Skeletal muscle satellite cell (primary cell): Measurements from ENCODE around the gene COL9A3.

Experiments used
- H3K27me3 ChIP-seq: 2 replicates; pipeline ENCODE4 v1.7.0; 2013; ENCODE audit warnings: low read length; ENCODE audit not compliant: control insufficient read depth, insufficient read depth
- H3K36me3 ChIP-seq: 2 replicates; pipeline ENCODE4 v1.7.0; 2013; ENCODE audit warnings: mild to moderate bottlenecking, control low read depth, low read length; ENCODE audit not compliant: insufficient read depth
- H3K4me1 ChIP-seq: 2 replicates; pipeline ENCODE4 v1.7.0; 2013; ENCODE audit warnings: low read length; ENCODE audit not compliant: control insufficient read depth, insufficient read depth
- H3K4me2 ChIP-seq: 2 replicates; pipeline ENCODE4 v1.7.0; 2013; ENCODE audit warnings: mild to moderate bottlenecking, low read length
- H3K4me3 ChIP-seq: 2 replicates; pipeline ENCODE4 v1.7.0; 2013; ENCODE audit warnings: low read length
- H3K9ac ChIP-seq: 2 replicates; pipeline ENCODE4 v1.7.0; 2013; ENCODE audit warnings: mild to moderate bottlenecking, low read depth, low read length, moderate library complexity
- H3K9me3 ChIP-seq: replicated peaks from 2 replicates; pipeline ENCODE4 v1.7.0; 2013; ENCODE audit warnings: mild to moderate bottlenecking, control low read depth, low read length

Gene COL9A3

DNA sequence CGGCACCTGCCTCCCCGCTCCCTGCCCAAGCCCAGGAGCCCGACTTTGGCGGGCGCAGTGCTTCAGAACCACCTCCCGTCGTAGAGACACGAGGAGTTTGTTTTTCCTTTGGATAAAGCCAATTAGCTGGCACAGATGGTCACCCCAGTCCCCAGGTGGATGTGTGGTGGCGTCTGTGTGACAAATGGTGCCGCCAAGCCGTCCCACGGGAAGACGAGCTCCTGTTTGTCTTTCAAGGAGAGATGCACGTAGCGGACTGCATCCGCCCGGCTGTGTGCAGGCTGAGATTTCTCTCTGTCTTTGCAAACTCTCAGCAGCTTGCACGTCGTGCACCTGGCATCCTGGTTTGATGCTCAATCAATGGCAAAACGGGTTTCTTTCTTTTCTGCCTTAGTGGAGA is 36.6 kb upstream of the COL9A3 start:
- Histone ChIP-seq H3K9me3 (no peaks in the 10 kb centered on the region), H3K4me3 (no peak overlapping the region), H3K27me3 (peaks cover 34% of the 10 kb centered on the region), H3K36me3 (no peaks in the 10 kb centered on the region), H3K4me2 (no peak overlapping the region), H3K9ac (no peak overlapping the region), H3K4me1 (peaks cover 10% of the 10 kb centered on the region)

DNA sequence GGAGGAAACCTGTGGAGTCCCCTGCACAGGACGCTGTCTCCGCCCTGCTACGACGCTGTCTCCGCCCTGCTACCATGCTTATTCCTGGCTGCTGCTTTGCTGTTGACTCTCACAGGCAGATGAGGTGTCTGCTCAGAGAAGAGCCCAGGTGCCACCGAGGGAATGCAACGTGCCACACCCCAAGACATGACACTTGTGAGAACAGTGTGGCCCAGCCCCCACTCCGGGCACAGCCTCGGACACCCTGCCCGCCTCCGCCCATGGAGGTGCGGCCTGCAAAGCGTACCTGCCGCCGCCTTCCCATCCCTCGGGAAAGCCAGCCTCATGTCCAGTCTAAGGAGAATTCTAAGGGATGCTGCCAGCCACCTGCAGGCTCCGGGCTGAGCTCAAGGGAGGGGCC is 36.2 kb upstream of the COL9A3 start:
- Histone ChIP-seq H3K9me3 (no peaks in the 10 kb centered on the region), H3K27me3 (peaks cover 29% of the 10 kb centered on the region)

DNA sequence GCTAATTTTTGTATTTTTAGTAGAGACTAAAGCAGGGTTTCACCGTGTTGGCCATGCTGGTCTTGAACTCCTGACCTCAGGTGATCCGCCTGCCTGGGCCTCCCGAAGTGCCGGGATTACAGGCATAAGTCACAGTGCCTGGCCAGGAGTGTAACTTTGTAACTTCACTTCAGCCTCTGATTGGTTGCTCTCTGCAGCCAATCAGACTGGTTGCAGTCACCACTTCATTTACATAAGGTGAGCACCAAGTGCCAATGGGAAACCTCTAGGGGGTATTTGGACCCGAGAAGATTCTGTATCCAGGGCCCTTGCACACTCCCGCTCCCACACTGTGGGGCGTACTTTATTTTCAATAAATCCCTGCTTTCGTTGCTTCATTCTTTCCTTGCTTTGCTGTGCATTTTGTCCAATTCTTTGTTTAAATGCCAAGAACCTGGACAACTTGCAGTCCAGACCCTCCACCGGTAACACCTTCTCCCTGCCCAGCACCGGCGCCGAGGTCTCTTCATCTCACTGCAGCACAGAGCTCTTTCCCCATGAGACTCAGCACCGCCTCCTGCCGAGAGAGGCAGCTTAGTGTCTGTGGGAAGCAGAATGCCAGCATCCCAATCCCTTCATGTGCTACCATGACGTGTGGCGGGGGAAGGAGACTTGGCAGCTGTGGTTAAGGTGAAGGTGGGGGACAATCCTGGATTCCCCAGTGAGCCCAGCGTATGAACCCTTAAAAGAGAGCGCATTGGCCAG is 34.5 kb upstream of the COL9A3 start:
- H3K27me3 ChIP-seq, result peaks cover 36% of the 10 kb centered on the region
- H3K4me1 ChIP-seq, result peaks cover 3% of the 10 kb centered on the region
- no peaks in the 10 kb centered on the region for H3K9me3 ChIP-seq

More for the DNA sequence above, 36.2 kb upstream of the COL9A3 start:
- H3K36me3 ChIP-seq, result no peaks in the 10 kb centered on the region
- H3K9ac ChIP-seq, result no peak overlapping the region
- H3K4me3 ChIP-seq, result no peak overlapping the region
- H3K4me1 ChIP-seq, result peaks cover 10% of the 10 kb centered on the region
- H3K4me2 ChIP-seq, result no peak overlapping the region

DNA sequence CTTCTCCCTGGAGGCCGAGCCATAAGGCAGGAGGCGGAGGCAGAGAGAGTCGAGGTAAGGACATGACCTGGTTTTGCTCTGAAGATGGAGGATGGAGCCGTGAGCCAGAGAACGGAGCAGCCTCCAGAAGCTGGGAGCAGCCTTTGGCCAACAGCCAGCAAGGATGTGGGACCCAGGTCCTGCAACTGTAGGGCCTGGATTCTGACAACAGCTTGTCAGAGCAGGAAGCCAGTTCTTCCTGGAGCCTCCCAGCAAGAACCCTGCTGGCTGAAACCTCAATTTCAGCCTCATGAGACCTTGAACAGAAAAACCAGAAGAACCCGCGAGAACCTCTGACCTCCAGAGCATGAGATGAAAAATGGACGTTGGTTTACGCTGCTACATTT is 34.0 kb upstream of the COL9A3 start:
- peaks cover 41% of the 10 kb centered on the region for H3K27me3 ChIP-seq
- H3K4me1 ChIP-seq, result no peaks in the 10 kb centered on the region
- H3K9me3 ChIP-seq, result no peaks in the 10 kb centered on the region
- H3K4me2 ChIP-seq, result no peak overlapping the region
- H3K4me3 ChIP-seq, result no peak overlapping the region
- no peak overlapping the region for H3K9ac ChIP-seq
- H3K36me3 ChIP-seq, result no peaks in the 10 kb centered on the region

More for the DNA sequence above, 34.5 kb upstream of the COL9A3 start:
- Histone ChIP-seq H3K4me3 (no peak overlapping the region), H3K9ac (no peak overlapping the region), H3K36me3 (no peaks in the 10 kb centered on the region), H3K4me2 (no peak overlapping the region)

DNA sequence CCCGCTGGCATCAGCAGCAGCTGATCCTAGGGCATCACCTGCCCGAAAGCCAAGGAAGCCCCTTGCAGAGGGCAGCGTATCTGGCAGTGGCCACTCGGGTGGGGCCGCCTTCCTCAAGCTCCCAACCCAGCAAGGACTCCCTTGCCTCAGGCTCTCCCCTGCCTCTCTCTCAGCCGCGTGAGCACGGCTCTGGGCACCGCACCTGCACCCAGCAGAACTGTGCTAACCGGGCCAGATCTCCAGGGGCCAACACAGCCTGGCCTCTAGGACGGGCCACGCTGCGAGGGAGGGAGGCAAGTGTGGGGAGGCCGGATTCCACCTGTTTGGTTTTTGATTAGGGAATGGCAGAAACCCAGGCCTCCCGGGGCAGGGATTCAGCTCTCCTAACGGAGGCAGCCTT is 32.4 kb upstream of the COL9A3 start:
- Histone ChIP-seq H3K36me3 (no peaks in the 10 kb centered on the region), H3K4me3 (no peak overlapping the region), H3K9ac (no peak overlapping the region), H3K4me2 (no peak overlapping the region), H3K4me1 (no peaks in the 10 kb centered on the region), H3K27me3 (peaks cover 57% of the 10 kb centered on the region), H3K9me3 (no peaks in the 10 kb centered on the region)

DNA sequence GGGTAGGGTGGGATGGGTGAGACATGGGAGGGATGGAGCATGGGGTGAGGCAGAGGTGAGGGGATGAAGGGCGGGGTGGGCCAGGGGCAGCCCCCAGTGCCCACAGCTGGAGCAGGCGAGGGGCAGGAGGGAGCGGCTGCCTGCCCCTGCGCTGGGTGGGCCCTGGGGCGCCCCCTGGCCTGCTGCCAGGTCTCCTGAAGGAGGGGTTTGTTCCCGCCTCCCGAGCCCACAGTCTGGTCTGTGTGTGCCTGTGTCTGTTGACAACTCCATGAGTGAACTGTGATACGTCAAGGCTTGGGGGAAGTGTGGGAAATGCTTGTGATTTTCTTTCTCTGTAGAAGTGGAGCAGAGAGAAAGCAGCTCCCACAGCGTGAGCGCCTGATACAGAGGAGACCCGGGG is 31.5 kb upstream of the COL9A3 start:
- no peaks in the 10 kb centered on the region for H3K4me1 ChIP-seq
- peaks cover 58% of the 10 kb centered on the region for H3K27me3 ChIP-seq
- no peaks in the 10 kb centered on the region for H3K9me3 ChIP-seq
- H3K36me3 ChIP-seq, result no peaks in the 10 kb centered on the region
- no peak overlapping the region for H3K4me2 ChIP-seq
- H3K9ac ChIP-seq, result no peak overlapping the region
- no peak overlapping the region for H3K4me3 ChIP-seq

DNA sequence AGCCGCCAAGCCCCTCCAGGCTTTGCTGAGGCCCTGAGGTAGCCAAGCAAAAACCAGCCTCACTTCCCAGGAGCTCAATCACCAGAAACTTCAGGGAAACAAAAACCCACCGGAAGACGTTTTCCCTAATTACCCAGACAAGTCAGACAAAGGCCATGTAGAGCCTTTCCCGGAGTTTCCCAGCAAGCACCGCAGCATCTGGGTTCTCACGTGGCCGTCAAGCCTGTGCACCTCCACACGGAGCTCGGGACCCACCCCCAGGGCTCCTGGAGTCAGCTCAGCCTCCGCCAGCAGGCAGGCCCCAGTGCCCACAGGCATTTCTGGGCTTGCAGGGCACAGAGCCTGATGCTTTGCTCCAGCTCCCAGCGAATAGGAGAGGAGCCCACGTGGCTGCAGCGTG is 30.7 kb upstream of the COL9A3 start:
- no peaks in the 10 kb centered on the region for H3K36me3 ChIP-seq
- no peak overlapping the region for H3K4me3 ChIP-seq
- no peaks in the 10 kb centered on the region for H3K9me3 ChIP-seq
- no peak overlapping the region for H3K9ac ChIP-seq
- peaks cover 61% of the 10 kb centered on the region for H3K27me3 ChIP-seq
- H3K4me2 ChIP-seq, result no peak overlapping the region
- H3K4me1 ChIP-seq, result peaks cover 1% of the 10 kb centered on the region

DNA sequence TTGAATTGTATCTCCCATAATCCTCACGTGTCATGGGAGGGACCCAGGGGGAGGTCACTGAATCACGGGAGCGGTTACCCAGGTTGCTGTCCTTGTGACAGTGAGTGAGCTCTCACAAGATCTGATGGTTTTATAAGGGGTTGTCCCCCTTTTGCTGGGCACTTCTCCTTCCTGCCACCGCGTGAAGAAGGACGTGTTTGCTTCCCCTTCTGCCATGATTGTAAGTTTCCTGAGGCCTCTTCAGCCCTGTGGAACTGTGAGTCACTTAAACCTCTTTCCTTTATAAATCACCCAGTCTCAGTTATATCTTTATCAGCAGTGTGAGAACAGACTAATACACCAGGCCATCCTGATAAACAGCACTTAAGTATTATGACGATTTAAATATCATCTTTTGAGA is 29.5 kb upstream of the COL9A3 start:
- no peaks in the 10 kb centered on the region for H3K9me3 ChIP-seq
- no peaks in the 10 kb centered on the region for H3K36me3 ChIP-seq
- H3K9ac ChIP-seq, result no peak overlapping the region
- peaks cover 61% of the 10 kb centered on the region for H3K27me3 ChIP-seq
- H3K4me2 ChIP-seq, result no peak overlapping the region
- no peak overlapping the region for H3K4me3 ChIP-seq
- peaks cover 2% of the 10 kb centered on the region for H3K4me1 ChIP-seq

DNA sequence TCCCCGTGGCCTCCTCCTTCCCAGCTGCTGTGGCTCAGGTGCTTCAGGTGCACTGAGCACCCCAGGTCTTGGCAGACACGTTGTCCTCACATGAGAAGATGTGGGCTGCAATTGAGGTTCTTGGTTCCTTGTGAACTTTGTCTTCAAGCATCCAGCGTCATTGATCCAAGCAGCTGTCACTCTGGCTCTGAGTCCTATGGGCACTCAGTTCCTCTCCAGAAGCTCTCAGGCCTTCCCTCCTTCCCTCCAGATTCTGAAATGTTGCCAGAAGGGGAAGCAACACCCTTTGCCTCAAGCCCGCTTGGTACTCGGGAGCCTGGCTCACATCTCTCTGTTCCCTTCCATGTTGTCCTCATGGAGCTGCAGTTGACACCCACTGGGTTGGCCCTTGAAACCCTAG is 29.0 kb upstream of the COL9A3 start:
- H3K4me2 ChIP-seq, result no peak overlapping the region
- H3K9ac ChIP-seq, result no peak overlapping the region
- H3K27me3 ChIP-seq, result peaks cover 55% of the 10 kb centered on the region
- H3K9me3 ChIP-seq, result no peaks in the 10 kb centered on the region
- H3K4me3 ChIP-seq, result no peak overlapping the region
- H3K36me3 ChIP-seq, result no peaks in the 10 kb centered on the region
- H3K4me1 ChIP-seq, result peaks cover 2% of the 10 kb centered on the region

DNA sequence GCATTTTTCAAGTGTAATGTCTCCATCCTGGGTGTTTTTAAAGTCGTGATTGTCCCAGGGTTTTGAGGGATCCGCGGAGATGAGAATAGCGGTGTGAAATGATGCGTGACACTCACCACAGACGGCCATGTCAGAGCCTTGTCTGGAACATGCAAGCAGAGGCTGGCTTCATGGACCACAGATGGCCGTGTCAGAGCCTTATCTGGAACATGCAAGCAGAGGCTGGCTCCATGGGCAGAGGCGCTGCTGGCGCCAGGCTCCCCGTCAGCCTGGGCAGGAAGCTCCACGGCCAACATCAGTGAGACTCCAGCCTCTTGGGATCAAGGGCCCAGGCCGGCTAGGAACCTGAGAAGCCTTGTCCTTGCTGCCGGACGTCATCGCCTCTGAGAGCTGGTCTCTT is 28.2 kb upstream of the COL9A3 start:
- no peak overlapping the region for H3K4me2 ChIP-seq
- H3K36me3 ChIP-seq, result no peaks in the 10 kb centered on the region
- no peaks in the 10 kb centered on the region for H3K9me3 ChIP-seq
- H3K4me1 ChIP-seq, result peaks cover 6% of the 10 kb centered on the region
- peaks cover 48% of the 10 kb centered on the region for H3K27me3 ChIP-seq
- H3K4me3 ChIP-seq, result no peak overlapping the region
- no peak overlapping the region for H3K9ac ChIP-seq

DNA sequence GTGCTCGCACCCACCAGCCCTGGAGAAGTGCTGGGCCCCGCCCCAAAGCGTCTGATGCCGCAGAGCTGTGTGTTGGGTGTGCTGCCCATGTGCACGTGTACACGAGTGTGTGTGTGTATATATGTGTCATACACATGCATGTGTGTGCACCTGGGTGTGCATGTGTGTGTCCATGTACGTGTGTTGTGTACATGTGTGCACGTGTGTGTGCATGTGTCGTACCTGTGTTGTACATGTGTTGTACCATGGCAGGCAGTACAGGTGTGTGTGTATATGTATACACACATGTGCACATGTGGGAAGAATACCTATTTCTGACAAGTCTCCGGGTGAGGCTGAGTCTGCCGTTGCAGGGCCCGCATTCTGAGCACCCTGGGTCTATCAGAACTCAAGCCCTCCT is 26.8 kb upstream of the COL9A3 start:
- Histone ChIP-seq H3K4me2 (no peak overlapping the region), H3K4me1 (peaks cover 17% of the 10 kb centered on the region), H3K27me3 (peaks cover 40% of the 10 kb centered on the region), H3K9me3 (no peaks in the 10 kb centered on the region), H3K9ac (no peak overlapping the region), H3K36me3 (no peaks in the 10 kb centered on the region), H3K4me3 (no peak overlapping the region)
